Transverse colon (tissue), 4 donors: ENCODE results near the gene TRIM7. TPM values are rescaled to one million over a fixed set of nuclear protein-coding genes. Genes with fewer than 3 reads are reported as not detected.
"Not testable (repeated sequence)": the region's sequence is repeated elsewhere in the genome, so short reads cannot be mapped to it uniquely, and the experiment has no call there.

ENCODE experiments used
- DNase-seq: peaks from one replicate; pipeline ENCODE4 v3.0.0-alpha.2; 2019
- H3K27ac ChIP-seq, 4 donors: fragments of 200-600 bp; sonication (generic); 2 replicates each; pipeline ENCODE4 v1.5.1; 2016 to 2018; ENCODE audit warnings: inconsistent platforms in 4 of 4
- H3K27me3 ChIP-seq: fragments of 200-600 bp; sonication (generic); 2 replicates; pipeline ENCODE4 v1.5.1; 2017; ENCODE audit warnings: inconsistent platforms
- H3K36me3 ChIP-seq, 4 donors: fragments of 200-600 bp; sonication (generic); 2 replicates each; pipeline ENCODE4 v1.5.1; 2017 to 2019; ENCODE audit warnings: inconsistent platforms in 4 of 4
- H3K4me1 ChIP-seq, 4 donors: fragments of 200-600 bp; sonication (generic); 2 replicates each; pipeline ENCODE4 v1.5.1; 2017 to 2020; ENCODE audit warnings: inconsistent platforms in 4 of 4
- H3K4me3 ChIP-seq, 4 donors: fragments of 200-600 bp; sonication (generic); 1 replicate in 1 of 4; 2 replicates in 3 of 4; pipeline versions ENCODE4 v1.5.1 to v1.6.1; 2017 to 2019; ENCODE audit warnings: inconsistent platforms in 4 of 4
- H3K9me3 ChIP-seq, 2 donors: fragments of 200-600 bp; sonication (generic); 2 replicates each; pipeline ENCODE4 v1.5.1; 2017 to 2019; ENCODE audit warnings: inconsistent platforms in 2 of 2
- EP300 ChIP-seq: sonication (generic); formaldehyde crosslinking; IDR thresholded peaks from one replicate; pipeline ENCODE4 v1.6.1; 2017; ENCODE audit warnings: antibody characterized with exemption, low read depth
- POLR2A ChIP-seq: fragments of 450-650 bp; IDR thresholded peaks from one replicate; pipeline ENCODE4 v1.6.1; 2016; ENCODE audit warnings: antibody characterized with exemption, mild to moderate bottlenecking, moderate library complexity
- POLR2AphosphoS5 ChIP-seq, 3 donors: sonication (generic); formaldehyde crosslinking; IDR thresholded peaks; one replicate each; pipeline ENCODE4 v1.6.1; 2016; ENCODE audit warnings: antibody characterized with exemption in 3 of 3
- WGBS, 2 donors: methylation state at CpG; one replicate each; pipeline ENCODE4 v1.1.5; 2018; ENCODE audit warnings: low coverage in 1 of 2; 5-methylcytosine and 5-hydroxymethylcytosine counted together
- in situ Hi-C, 4 donors: fragments of 200-750 bp; cut with MboI; loops; one replicate each; pipeline versions ENCODE4 v1.15.0 to v1.15.1; 2017; ENCODE audit warnings: low sequenced_read_pairs in 3 of 4, low pct_ligation_motif_present in 1 of 4, low pct_unique_long_range_greater_than_20kb in 1 of 4
- intact Hi-C: fragments of 100-400 bp; cut with DNase I; formaldehyde crosslinking; loops from one replicate; pipeline ENCODE4 v1.15.1; 2023; ENCODE audit warnings: low total_unique reads
- total RNA-seq, 4 donors: library from RNA; depleted of rRNA; stranded (reverse); fragments of >200 nt; gene quantifications; one replicate each; pipeline ENCODE4 v1.1.0, GENCODE V29; 2016
- TF ChIP-seq, protein P1 (sequence below), 5 experiments: fragments of 200-600 bp in 3 of 5; fragments of 450-650 bp in 2 of 5; sonication (generic) in 3 of 5; IDR thresholded peaks; 1 replicate in 2 of 5; 2 replicates in 3 of 5; pipeline ENCODE4 v1.5.1; 2016 to 2017; ENCODE audit warnings: antibody characterized with exemption in 5 of 5, inconsistent platforms in 3 of 5, mild to moderate bottlenecking in 2 of 5, moderate library complexity in 1 of 5

Gene TRIM7
- total RNA-seq, 4 donors from 2014 or later, result 2.5 to 16.7 (median 7.5) TPM; not detected in 1

DNA sequence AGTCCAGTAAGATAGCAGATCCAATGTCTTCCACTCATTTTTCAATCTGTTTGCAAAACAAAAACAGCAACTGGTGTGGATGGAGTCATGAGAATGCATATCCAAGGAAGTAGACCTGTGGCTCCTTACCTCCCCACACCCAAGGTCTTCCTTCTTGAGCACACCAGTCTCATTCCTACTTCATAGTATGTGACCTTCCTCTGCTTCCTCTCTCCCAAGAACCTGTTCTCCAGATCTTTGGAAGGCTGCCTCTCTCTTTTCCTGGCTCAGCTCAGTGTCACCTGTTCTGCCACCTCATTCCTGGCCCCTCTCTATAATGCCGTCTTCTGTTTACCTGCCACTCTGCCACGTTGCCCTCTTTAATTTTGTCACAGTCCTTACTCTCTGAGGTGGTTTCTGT lies 7.9 kb upstream of the TRIM7 start:
- Histone ChIP-seq H3K36me3 (no peaks in the 10 kb centered on the region), H3K9me3 (no peaks in the 10 kb centered on the region), H3K4me3 (no peak overlapping the region), H3K27me3 (no peaks in the 10 kb centered on the region), H3K27ac (no peak overlapping the region), H3K4me1 (peaks cover 0 to 21% (median 19%) of the 10 kb centered on the region in 4 donors)
- in situ Hi-C loops (no loop called here), intact Hi-C loops (no loop called here)
- 57 to 62% methylated on average over 2 of the region's 2 CpGs for WGBS, 2 donors
- no peak for DNase-seq
- no peak for TF ChIP-seq POLR2AphosphoS5 (IDR thresholded peaks at IDR 0.05)
- TF ChIP-seq, protein P1, sequence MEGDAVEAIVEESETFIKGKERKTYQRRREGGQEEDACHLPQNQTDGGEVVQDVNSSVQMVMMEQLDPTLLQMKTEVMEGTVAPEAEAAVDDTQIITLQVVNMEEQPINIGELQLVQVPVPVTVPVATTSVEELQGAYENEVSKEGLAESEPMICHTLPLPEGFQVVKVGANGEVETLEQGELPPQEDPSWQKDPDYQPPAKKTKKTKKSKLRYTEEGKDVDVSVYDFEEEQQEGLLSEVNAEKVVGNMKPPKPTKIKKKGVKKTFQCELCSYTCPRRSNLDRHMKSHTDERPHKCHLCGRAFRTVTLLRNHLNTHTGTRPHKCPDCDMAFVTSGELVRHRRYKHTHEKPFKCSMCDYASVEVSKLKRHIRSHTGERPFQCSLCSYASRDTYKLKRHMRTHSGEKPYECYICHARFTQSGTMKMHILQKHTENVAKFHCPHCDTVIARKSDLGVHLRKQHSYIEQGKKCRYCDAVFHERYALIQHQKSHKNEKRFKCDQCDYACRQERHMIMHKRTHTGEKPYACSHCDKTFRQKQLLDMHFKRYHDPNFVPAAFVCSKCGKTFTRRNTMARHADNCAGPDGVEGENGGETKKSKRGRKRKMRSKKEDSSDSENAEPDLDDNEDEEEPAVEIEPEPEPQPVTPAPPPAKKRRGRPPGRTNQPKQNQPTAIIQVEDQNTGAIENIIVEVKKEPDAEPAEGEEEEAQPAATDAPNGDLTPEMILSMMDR (IDR thresholded peaks at IDR 0.05), result no peak
- no peak for TF ChIP-seq EP300
- no peak for TF ChIP-seq POLR2A

DNA sequence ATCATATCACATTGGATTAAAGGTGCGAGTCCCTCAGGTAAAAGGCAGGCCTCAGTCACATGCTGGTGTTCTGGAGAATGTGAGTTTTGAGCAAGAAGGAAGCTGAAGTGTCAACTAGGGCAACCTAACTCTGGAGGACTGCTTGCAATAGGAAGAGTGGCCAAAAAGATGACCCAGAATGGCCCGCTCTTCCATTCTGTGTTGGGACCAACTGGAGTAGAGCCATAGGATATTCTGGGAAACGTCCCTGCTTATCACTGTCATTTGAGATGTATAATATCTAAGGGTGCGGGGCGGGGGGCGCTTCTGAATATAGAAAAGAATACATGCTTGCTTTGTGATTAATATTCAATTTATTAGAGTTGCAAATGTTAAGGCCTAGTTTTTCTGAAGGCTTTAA lies 7.1 kb upstream of the TRIM7 start:
- no peak for TF ChIP-seq POLR2AphosphoS5 (IDR thresholded peaks at IDR 0.05)
- TF ChIP-seq, protein P1 (IDR thresholded peaks at IDR 0.05), result no peak
- TF ChIP-seq POLR2A, result no peak
- TF ChIP-seq EP300, result no peak
- Histone ChIP-seq H3K27ac (no peak overlapping the region), H3K36me3 (no peaks in the 10 kb centered on the region), H3K9me3 (no peaks in the 10 kb centered on the region), H3K4me3 (no peak overlapping the region), H3K4me1 (peaks cover 0 to 16% (median 13%) of the 10 kb centered on the region in 4 donors), H3K27me3 (no peaks in the 10 kb centered on the region)
- in situ Hi-C loops (no loop called here), intact Hi-C loops (no loop called here)
- 92 to 96% methylated on average over 5 to 6 of the region's 6 CpGs for WGBS, 2 donors
- no peak for DNase-seq

DNA sequence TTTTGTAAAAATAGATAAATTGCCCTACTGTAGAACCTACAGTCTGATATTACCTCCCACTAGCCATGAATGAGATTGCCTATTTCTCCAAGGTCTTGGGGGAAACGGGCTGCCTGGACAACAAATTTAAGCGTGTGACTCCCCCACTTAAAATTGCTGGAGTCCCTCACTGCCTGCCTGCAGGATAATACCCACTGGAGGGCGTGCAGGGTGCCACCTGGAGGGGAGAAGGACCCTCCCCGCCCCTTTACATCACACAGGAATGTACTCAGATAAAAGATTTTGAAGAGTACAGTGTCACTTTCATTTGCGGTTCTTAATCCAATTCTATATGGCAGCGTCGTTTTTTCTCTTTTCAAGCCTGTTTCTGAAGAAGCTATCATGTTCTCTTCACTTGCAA lies 6.2 kb upstream of the TRIM7 start:
- intact Hi-C loops, result no loop called here
- TF ChIP-seq POLR2A (no peak), POLR2AphosphoS5 (IDR thresholded peaks at IDR 0.05) (no peak), EP300 (no peak)
- TF ChIP-seq, protein P1 (IDR thresholded peaks at IDR 0.05), result no peak
- Histone ChIP-seq H3K27me3 (no peaks in the 10 kb centered on the region), H3K9me3 (no peaks in the 10 kb centered on the region), H3K4me1 (peaks cover 0 to 18% (median 10%) of the 10 kb centered on the region in 4 donors), H3K27ac (no peak overlapping the region), H3K36me3 (no peaks in the 10 kb centered on the region), H3K4me3 (no peak overlapping the region)
- in situ Hi-C loops, result no loop called here
- WGBS, 2 donors, result 65 to 70% methylated on average over 2 to 7 of the region's 7 CpGs
- DNase-seq, result no peak

DNA sequence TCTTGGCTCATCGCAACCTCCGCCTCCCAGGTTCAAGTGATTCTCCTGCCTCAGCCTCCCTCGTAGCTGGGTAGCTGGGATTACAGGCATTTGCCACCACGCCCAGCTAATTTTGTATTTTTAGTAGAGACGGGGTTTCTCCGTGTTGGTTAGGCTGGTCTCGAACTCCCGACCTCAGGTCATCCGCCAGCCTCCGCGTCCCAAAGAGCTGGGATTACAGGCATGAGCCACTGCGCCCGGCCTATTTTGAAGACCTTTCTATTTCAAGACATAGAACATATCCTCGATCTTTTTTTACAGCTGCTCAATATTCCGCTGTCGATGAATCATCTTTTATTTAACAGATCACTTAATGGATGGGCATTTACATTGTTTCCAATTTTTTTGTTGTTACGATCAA lies 5.7 kb upstream of the TRIM7 start:
- DNase-seq, H3K27ac ChIP-seq, intact Hi-C loops, in situ Hi-C loops, H3K27me3 ChIP-seq, H3K9me3 ChIP-seq, H3K4me3 ChIP-seq, H3K36me3 ChIP-seq: not testable (repeated sequence)
- WGBS, 2 donors, result 88 to 96% methylated on average over 4 to 17 of the region's 17 CpGs
- peaks cover 0 to 19% (median 11%) of the 10 kb centered on the region in 4 donors for H3K4me1 ChIP-seq

DNA sequence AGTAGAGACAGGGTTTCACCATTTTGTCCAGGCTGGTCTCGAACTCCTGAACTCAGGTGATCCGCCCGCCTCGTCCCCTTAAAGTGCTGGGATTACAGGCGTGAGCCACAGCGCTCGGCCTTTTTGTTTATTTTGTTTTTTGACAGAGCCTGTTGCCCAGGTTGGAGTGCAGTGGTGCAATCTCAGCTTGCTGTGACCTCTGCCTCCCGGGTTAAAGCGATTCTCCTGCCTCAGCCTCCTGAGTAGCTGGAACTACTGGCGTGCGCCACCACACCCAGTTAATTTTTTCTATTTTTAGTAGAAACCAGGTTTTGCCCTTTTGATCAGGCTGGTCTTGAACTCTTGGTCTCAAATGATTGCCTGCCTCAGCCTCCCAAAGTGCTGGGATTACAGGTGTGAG lies 5.2 kb upstream of the TRIM7 start:
- DNase-seq, H3K36me3 ChIP-seq, H3K27ac ChIP-seq, H3K9me3 ChIP-seq, H3K4me3 ChIP-seq, H3K27me3 ChIP-seq, in situ Hi-C loops, intact Hi-C loops: not testable (repeated sequence)
- WGBS, 2 donors, result 66 to 80% methylated on average over 6 to 11 of the region's 11 CpGs
- peaks cover 0 to 24% (median 16%) of the 10 kb centered on the region in 4 donors for H3K4me1 ChIP-seq

DNA sequence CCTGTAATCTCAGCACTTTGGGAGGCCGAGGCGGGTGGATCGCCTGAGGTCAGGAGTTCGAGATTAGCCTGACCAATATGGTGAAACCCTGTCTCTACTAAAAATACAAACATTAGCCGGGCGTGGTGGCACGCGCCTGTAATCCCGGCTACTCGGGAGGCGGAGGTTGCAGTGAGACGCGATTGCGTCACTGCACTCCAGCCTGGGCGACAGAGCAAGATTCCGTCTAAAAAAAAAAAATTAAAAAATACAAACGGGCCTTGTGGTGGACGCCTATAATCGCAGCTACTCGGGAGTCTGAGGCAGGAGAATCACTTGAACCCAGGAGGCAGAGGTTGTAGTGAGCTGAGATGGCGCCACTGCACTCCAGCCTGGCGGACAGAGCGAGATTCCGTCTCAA lies 4.0 kb upstream of the TRIM7 start:
- intact Hi-C loops, result not testable (repeated sequence)

More for the DNA sequence above, 4.0 kb upstream of the TRIM7 start:
- peaks cover 0 to 34% (median 28%) of the 10 kb centered on the region in 4 donors for H3K4me1 ChIP-seq
- H3K27me3 ChIP-seq, in situ Hi-C loops, H3K4me3 ChIP-seq, H3K9me3 ChIP-seq, H3K27ac ChIP-seq, DNase-seq, H3K36me3 ChIP-seq: not testable (repeated sequence)
- WGBS, 2 donors, result 85 to 90% methylated on average over 18 to 24 of the region's 24 CpGs
